C1 segment of cervical spinal cord (tissue), 14 donors: ENCODE measurements around the gene FREM1.

ENCODE experiments used
- DNase-seq, 14 donors: peaks; one replicate each; lab custom pipeline; 2025; lab: John Stamatoyannopoulos, UW

FREM1 gene

GRCh38 chr9:14909601-14909960 is 647 bp downstream of the FREM1 start:
- DNase-seq: no peak

DNA sequence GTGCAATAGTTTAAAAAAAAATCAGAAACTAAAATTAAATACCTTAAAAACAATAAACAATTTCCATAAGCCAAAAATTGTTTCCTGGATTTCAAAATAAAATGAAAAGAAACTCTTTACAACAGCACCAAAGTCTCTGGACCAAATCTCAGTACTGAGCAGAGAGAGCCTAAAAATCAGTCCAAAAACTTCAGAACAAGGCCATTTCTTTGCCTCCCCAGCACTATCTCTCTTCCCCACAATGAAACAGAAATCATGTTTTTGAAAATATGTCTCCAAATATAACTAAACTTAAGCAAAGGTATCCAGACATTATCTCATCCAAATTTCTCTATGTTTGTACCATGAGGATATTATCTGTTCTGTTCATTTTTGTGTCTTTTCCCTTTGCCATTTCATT is 1.0 kb downstream of the FREM1 start:
- peak in 1 of 14 donors; percentile 46 for DNase-seq

- DNase-seq: peak in 2 of 14 donors; percentile 1 to 66
Observed at GRCh38 chr9:14908295-14909180, 1.7 kb downstream of the FREM1 start.

DNA sequence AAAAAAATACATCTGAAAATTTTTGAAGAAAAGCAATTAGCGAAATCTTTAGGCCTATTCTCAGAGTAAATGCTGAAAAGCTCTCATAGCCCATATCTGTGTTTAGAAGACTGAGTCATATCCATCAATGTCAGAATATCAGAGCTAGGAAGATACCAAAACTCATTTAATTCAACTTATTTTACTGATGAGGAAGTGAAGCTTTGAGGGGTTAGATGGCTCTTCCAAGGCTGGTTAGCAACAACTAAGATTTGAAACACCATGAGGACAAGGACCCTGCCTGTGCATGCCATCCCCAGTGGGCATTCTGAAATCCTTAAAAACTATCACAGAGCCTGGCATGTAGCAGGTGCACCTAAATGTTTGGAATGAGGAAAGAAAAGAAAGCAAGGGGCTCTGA is 2.5 kb downstream of the FREM1 start:
- peak in 1 of 14 donors; percentile 54 for DNase-seq

DNA sequence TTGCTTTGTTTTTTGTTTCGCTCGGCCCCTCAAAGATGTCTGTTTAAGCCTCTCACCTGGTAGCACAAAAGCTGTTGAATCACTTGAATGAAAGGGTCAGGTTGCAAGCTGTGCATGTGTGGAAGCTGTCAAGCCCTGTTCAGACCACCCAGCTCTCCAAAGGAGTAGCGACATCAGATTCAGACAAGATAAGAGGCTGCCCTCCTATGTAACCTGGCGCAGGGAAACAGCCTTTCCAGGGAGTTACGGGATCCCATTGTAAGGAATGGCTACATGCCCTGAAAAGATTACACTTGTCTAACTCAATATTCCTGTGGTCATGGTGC is 2.9 kb downstream of the FREM1 start:
- peak in 1 of 14 donors; percentile 54 for DNase-seq

GRCh38 chr9:14906644-14907359 is 3.4 kb downstream of the FREM1 start:
- peak in 1 of 14 donors; percentile 30 for DNase-seq

DNA sequence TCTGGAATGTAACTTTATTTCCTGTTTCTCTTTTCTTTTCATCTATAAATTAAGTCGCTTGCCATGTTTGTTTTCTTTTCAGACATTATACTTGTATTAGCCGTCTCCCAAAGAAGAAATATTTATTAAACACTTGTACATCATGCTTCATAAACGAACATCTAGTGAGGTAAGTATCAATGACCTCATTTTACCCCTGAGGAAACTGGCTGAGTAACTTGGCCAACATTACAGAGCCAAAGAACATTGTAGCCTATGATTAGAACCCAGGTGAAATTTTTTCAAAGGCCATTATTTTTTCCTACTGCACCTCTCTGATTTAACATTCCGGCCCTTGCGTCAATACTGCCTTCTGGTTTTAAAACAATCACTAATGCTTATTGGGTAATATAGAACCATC is 4.2 kb downstream of the FREM1 start:
- DNase-seq: peak in 1 of 14 donors; percentile 32

DNA sequence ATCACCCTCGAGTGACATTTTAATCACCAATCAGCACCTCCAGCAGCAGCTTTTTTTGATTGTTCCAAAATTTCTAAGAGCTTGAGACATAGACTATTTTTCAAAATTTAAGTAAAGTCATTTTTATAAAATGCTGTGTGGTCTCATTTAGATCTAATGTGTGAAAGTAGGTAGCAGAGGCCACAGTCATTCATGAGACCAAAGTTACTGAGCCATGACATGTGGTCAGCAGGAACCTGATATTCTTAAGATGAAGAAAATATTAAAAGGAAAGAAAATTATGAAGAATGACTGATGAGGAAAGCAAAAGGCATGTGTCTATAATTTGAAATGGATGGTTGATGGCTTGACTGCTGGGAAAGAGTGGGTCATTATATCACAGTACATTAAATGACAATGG is 7.2 kb downstream of the FREM1 start:
- no peak for DNase-seq

- DNase-seq: no peak
Observed at GRCh38 chr9:14902561-14902960, 7.7 kb downstream of the FREM1 start.

DNA sequence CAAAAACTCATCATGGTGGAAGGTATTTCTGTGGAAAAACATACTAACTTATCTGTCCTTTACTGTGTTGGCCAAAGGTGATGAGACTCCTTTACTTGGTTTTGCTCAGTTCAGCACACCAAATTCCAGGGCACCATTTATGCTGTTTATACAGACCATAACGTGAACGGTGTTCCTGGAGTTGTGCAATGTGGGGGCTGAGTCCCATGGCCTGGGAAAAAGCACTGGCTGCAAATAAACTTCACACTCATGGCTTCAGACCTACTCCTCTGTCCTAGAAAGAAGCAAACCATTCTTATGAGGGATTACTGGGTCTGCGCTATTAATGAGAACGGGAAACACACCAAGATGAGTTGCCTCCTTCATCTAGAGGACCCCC is 10.4 kb downstream of the FREM1 start:
- DNase-seq: no peak

DNA sequence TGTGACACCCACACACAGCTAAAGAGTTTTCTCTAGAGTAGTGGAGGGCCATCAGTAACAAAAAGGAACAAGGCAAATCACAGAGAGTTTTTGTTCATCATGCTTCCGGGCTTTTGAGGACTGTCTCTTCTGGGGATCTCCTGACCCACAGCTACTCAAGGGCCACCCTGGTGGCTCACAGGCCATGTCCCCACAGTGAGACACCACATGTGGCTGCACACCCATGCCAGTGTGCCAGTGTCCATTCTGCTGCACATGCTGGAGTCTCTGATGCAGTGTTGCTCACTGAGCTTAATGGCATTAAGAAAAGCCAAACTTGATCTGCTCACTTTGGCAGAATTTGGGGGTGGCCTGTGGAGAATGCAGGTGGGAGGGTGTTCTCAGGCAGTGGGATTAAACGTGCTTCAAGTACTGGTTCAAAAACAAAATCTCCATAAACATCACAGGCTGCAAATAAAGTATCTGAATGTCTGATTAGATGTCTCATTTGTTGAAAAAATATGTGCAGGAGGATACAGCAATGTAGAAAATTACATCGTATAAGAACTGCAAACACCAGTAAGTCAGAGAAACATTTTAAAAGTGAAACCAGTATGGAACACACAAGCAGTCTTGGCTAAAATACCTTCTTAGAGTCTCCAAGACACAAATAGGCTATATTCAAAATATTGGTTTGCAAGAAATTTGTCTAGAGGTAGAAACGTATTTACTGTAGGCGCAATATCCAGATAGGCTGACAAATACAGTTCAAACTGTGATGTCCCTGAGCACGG is 11.0 kb downstream of the FREM1 start:
- DNase-seq: no peak

DNA sequence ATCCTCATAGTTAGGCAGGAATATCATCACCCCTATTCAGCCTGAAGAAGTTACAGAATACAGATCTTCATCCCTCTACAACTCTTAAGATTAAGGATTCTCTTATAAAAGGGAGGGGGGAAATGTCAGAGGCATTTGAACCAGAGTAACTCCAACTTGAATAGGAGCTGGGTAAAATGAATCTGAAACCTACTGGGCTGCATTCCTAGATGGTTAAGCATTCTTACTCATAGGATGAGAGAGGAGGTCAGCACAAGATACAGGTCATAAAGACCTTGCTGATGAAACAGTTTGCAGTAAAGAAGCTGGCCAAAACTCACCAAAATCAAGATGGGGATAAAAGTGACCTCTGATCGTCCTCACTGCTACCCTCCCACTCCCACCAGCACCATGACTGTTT is 14.4 kb downstream of the FREM1 start:
- no peak for DNase-seq

DNA sequence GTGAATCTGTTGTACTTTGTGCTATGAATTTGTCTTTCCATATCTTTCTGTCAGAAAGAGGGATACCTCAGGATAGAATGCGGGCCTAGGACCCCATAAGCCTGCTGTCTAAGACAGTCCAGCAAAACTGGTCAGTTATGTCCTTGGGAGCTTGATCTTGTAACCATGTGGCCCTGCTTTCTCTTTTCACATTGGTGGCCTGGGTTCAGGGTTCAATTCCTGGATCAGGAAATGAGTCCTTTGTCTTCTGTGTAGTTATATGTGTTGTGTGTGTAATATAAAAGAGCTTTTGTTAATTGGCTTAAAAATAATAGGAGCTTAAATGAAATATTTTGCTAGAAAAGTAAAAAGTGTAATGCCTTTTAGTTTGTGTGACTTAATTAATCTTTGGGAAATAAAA is 16.9 kb downstream of the FREM1 start:
- no peak for DNase-seq

GRCh38 chr9:14891332-14891731 is 18.9 kb downstream of the FREM1 start:
- no peak for DNase-seq

GRCh38 chr9:14889451-14889850 is 20.8 kb downstream of the FREM1 start:
- DNase-seq: no peak

DNA sequence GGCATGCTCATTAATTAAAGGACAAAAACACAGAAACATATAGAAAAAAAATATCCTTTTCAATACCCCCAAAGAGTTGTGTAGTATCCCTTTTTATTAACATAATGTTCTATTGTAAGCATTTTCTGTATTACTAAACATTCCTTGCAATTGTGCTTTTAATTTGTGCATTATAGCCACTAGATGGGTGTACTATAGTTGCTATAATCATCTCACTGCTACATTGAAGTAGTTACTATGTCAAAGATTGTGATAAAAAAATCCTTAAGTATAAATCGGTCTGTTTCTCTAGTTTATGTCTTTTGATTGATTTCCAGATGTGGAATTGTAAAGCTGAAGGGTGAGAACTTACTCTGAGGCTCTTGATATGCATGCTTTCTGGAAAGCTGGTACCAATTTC is 21.4 kb downstream of the FREM1 start:
- no peak for DNase-seq

GRCh38 chr9:14888272-14888671 is 22.0 kb downstream of the FREM1 start:
- no peak for DNase-seq

- no peak for DNase-seq
Observed at GRCh38 chr9:14887149-14887548, 23.1 kb downstream of the FREM1 start.

- DNase-seq: no peak
Observed at GRCh38 chr9:14883310-14883944, 26.8 kb downstream of the FREM1 start.

GRCh38 chr9:14882090-14882489 is 28.1 kb downstream of the FREM1 start:
- DNase-seq: no peak

DNA sequence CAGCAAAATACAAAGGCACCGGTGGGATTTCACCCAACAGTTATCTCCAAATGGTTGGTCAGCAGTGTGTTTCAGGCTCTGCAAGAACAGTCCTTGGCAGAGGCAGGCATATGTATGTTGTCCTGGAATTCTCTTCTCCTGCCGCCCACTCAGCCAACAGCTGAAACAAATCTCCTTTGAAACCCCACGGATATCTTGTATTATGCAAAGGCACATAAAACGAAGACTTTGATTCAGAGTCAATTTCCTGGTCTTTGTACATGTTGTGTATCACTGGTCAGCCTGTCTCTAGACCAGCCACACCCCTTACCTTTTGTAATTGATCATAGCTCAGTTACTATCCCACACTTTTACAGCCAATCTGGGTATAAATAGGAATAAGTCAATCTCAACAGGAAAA is 29.2 kb downstream of the FREM1 start:
- DNase-seq: peak in 1 of 14 donors; percentile 5

DNA sequence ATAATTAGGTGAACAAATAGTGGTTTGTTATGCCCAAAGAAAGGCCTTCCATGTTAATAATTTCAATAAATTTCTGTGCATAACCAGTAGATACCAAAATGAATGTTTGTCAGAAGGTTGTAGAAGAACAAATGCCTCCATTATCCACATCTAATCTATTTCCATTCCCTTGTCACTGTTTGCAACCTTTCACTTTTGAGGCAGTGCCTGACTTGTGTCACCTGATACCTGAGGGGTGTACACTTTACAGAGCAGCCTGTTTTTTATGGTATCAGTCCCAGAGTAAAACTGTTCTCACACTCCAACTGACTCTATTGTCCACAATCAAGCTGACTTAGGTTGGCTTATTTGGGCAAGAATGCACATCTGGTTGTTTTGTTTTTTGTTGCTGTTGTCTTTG is 40.1 kb downstream of the FREM1 start:
- DNase-seq: no peak
